Vagina (tissue), 2 donors: ENCODE measurements around the gene RPL19.

Source experiments
- POLR2A ChIP-seq, 2 donors: fragments of 450-650 bp; IDR thresholded peaks; one replicate each; pipeline ENCODE4 v1.6.1; 2017; ENCODE audit warnings: antibody characterized with exemption in 2 of 2, mild to moderate bottlenecking in 2 of 2, moderate library complexity in 2 of 2
- TF ChIP-seq, protein P1 (sequence below), 3 experiments: fragments of 450-650 bp in 2 of 3; fragments of 200-600 bp in 1 of 3; sonication (generic) in 1 of 3; IDR thresholded peaks; one replicate each; pipeline ENCODE4 v1.5.1; 2017 to 2019; ENCODE audit warnings: antibody characterized with exemption in 3 of 3, mild to moderate bottlenecking in 2 of 3, moderate library complexity in 2 of 3

DNA sequence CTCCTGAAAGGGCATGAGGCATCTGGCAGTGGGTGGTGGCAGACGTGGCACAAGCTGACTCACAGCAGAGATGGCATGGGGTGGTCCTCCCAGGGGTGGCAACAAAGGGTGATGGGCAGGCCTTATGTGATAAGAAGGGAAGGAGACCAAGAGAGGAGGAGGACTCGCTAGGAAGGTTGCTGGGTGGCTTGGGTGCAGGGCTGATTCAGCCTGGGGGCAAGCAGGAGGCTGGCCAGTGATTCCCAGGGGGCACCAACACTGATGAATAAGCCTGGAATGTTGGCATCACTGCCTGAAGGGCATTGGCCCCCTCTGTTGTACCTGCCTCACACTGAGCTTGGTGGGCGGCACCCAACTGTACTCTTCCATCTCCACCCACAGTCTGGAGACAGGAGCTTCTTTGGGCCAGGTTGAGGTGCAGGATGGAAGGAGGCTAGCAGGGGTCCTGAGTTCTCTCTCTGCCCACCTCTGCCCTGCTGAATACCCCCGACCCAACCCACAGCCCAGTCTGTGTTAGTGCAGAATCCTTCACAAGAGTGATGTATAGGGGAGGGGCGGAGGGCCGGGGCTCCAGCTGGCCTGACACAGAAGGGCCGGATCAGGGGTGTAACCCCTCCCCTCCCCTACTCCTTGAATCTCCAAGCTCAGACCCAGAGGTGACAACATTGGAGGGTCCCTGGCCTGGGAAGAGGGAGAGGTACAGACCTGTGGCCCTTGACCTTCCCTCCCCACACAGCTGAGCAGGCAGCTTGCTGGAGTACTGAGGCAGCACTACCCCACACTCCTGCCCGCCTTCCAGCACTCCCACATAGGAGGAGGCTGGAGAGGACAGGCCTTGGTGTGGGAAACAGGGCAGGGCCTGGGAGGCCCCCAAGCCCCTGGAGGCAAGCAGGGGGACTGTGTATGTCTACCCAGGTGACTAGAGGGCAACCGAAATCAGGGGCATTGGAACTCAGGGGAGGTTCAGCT lies 23.1 kb downstream of the RPL19 start:
- no peak for TF ChIP-seq POLR2A (IDR thresholded peaks at IDR 0.05)
- TF ChIP-seq, protein P1, sequence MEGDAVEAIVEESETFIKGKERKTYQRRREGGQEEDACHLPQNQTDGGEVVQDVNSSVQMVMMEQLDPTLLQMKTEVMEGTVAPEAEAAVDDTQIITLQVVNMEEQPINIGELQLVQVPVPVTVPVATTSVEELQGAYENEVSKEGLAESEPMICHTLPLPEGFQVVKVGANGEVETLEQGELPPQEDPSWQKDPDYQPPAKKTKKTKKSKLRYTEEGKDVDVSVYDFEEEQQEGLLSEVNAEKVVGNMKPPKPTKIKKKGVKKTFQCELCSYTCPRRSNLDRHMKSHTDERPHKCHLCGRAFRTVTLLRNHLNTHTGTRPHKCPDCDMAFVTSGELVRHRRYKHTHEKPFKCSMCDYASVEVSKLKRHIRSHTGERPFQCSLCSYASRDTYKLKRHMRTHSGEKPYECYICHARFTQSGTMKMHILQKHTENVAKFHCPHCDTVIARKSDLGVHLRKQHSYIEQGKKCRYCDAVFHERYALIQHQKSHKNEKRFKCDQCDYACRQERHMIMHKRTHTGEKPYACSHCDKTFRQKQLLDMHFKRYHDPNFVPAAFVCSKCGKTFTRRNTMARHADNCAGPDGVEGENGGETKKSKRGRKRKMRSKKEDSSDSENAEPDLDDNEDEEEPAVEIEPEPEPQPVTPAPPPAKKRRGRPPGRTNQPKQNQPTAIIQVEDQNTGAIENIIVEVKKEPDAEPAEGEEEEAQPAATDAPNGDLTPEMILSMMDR (IDR thresholded peaks at IDR 0.05), result no peak
